Activated T-cell treated with anti-CD3 and anti-CD28 coated beads for 4 hours (primary cell): ENCODE measurements around the gene KRT73.
"Not testable (repeated sequence)": the region's sequence is repeated elsewhere in the genome, so short reads cannot be mapped to it uniquely, and the experiment has no call there.

Experiments used
- DNase-seq: peaks from one replicate; pipeline ENCODE4 v3.0.0-alpha.2; 2020

KRT73 gene

DNA sequence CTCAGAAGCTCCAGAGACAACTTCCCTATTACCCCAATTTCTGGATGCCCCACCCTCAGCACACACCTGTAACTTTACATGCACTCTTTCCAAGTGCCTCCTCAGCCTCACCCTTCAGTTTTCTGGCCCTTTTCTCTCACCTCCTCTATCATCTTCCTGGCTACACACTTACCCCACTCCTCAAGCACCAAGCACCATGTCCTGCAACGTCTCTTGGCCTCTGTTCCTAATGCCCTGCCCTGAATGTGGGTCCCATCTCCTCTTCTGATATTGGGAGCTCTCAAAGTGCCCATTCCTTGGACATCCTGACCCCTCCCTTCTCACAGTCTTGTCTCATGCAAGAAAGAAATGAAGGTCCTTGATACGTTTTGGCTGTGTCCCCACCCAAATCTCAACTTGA, 18.3 kb downstream of the KRT73 start:
- DNase-seq: no peak

- DNase-seq: no peak
These were observed 19.4 kb downstream of the KRT73 start for GRCh38 chr12:52598966-52599365.

- not testable (repeated sequence) for DNase-seq
These were observed 24.1 kb downstream of the KRT73 start for GRCh38 chr12:52594237-52594636.

- no peak for DNase-seq
These were observed 26.8 kb downstream of the KRT73 start for GRCh38 chr12:52591521-52591920.

- no peak for DNase-seq
These were observed 28.3 kb downstream of the KRT73 start for GRCh38 chr12:52590021-52590420.

- no peak for DNase-seq
These were observed 30.8 kb downstream of the KRT73 start for GRCh38 chr12:52587563-52587962.

GRCh38 chr12:52585946-52586345, 32.4 kb downstream of the KRT73 start:
- DNase-seq: peak; percentile 14

DNA sequence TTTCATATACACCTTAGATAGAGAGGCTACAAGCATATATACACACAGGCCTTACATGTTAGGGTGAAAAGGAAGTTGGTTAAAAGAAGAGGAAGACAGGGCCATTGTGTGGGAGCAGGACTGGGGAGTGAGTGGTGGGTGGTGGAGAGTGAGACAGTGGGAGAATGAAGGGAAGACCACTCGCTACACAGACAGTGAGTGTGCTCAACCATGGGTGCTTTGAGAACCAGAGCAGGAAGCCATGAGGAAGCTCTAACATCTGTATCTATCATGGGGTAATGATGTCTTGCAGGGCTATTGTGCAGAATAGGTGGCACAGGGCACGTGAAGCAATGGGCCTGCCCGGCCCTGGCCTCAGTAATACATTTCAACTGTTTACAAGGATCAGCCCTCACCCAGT, 33.3 kb downstream of the KRT73 start:
- DNase-seq: no peak

DNA sequence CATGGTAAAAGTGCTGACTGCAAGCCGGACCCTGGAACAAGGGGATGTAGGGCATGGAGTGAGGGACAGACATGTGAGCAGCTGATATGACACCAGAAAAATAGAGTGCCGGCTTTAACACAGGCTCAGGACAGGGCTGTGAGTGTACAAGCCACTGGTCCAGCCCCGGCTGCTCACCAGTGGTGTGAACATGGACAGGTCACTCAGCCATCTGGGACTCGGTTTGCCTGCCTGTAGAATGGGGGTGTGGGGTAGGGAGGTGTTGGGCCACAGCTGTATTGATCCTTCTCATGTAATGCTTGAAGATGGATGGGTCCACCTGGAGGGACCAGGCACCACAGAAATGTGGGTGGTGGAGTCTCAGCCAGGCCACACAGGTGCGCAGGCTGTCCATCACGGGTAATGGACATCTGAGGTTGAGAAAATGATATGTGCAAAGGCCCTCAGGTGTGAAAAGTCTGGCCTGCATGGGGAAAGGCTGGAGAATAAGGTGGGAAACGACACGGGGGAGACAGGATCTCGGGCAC, 34.1 kb downstream of the KRT73 start:
- DNase-seq: no peak

GRCh38 chr12:52582971-52583456, 35.3 kb downstream of the KRT73 start:
- peak; percentile 57 for DNase-seq

DNA sequence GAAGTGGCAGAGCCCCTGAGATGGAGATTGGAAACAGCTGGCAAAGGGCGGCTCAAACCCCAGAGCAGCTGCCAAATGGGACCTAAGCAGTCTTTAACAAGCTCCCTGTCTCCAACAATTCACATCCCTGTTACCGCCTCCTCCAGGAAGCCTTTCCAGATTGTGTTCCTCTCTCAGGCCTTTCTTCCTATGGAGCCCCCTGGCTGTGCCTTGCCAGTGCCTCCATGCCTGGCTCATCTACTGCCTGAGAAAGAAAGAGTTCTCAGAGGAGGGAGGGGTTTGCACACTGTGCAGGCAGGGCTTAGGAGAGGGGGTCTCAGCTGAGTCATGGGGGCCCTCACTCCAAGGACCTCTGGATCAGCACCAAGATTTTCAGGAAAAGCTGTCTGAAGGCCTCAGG, 35.9 kb downstream of the KRT73 start:
- DNase-seq: no peak

DNA sequence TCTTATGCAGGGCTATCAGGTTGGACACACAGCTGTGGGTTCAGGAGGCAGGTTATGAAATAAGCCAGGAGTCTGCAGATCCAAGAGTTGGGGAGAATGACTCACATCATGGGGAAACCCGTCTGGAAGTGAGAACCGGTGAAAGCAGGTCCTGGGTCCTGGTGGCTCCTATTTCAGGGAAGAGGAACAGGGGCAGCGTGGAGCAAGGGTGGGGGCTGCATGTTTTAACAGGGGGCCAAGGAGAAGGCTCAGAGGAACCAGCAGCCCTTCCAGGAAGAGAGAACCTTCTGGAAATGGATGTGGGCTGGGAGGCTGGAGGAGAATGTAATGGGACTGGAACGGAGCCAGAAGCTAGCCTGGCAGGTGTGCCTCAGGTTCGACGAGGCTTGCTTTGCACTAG, 36.9 kb downstream of the KRT73 start:
- no peak for DNase-seq

- DNase-seq: no peak
These were observed 37.3 kb downstream of the KRT73 start for GRCh38 chr12:52581066-52581465.

GRCh38 chr12:52580496-52580895, 37.9 kb downstream of the KRT73 start:
- no peak for DNase-seq

DNA sequence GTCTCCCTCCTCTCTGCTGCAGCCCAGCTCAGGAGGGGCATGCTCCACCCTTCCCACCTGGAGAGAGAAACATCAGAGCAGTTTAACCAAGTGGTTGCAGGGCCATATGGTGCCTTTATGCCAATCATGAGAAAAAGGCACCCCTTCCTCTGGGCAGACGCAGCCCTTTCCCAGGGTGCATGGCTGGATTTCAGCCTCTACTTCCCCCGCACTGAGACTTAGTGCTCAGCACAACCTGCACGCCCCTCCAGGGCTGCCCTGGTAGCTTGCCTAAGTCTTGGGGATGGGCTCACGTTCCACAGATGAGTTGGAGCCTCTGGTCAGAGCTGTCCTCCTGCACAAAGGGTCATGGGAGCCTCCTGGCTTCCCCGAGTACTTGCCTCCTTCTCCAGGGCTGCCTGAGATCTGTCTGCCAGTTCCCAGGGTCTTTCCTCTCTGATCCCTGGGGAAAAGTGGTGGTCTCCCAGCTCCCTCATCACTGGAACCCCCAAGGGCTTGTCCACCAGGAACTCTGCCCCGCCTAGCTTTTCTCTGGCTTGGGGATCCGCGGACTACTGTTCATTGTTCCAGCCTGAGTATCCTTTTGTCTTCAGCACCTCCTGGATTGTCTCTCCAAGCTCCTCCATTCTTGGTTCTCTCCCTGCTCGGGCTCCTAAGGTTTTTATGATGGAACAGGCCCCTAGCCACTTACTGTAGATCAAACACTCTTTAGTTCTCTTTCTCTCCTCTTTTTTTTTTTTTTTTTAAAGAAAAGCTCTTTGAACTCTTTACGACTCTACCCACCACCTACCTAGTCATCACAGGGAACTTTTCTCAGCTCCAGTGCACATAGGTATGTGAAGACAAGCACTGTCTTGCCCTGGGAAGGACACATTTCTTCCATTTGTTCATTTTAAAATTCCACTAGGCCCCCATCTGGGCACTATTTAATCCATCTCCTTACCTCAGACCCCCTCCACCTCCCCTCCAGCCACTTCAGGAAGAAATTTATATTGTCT, 38.6 kb downstream of the KRT73 start:
- no peak for DNase-seq

GRCh38 chr12:52578469-52578868, 39.9 kb downstream of the KRT73 start:
- DNase-seq: no peak

GRCh38 chr12:52577316-52577715, 41.0 kb downstream of the KRT73 start:
- no peak for DNase-seq

DNA sequence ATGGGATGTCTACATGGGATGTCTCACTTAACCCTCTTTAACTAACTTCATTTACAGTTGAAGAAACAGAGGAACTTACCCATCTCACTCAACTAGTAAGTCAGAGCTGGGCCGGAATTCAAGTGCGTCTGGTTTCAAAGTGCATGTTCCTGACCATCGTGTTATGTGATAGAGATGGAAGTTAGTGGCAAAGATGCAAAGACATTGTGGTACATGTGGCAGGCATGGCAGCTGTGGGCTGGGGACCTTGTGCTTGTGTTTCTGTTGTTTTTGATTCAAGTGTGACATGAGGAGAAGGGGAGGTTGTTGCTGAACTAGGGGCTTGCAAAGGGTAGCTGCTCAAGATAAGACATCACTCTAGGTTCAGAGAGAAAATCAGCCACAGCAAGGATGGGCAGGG, 42.4 kb downstream of the KRT73 start:
- no peak for DNase-seq

- no peak for DNase-seq
These were observed 43.1 kb downstream of the KRT73 start for GRCh38 chr12:52575256-52575655.

GRCh38 chr12:52573743-52574142, 44.6 kb downstream of the KRT73 start, which contains the start of gene KRT74:
TSS of gene KRT74 (minus strand) at chr12:52573843. CDS start at chr12:52573777, 66 bp downstream.
- no peak for DNase-seq

DNA sequence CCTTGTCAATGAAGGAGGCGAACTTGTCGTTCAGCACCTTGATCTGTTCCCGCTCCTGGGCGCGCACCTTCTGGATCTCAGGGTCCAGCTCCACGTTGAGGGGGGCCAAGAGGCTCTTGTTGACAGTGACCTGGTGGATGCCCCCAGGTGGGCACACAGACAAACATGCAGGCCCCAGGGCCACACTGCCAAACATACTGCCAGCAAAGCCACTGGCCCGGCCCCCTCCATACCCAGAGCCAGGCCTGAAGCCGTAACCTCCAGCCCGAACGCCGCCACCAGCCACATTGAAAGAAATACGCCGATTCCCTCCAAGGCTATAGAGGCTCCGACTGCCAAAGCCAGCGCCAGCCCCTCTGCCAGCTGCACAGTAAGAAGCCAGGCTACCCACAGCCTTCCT, 45.1 kb downstream of the KRT73 start:
- DNase-seq: no peak

DNA sequence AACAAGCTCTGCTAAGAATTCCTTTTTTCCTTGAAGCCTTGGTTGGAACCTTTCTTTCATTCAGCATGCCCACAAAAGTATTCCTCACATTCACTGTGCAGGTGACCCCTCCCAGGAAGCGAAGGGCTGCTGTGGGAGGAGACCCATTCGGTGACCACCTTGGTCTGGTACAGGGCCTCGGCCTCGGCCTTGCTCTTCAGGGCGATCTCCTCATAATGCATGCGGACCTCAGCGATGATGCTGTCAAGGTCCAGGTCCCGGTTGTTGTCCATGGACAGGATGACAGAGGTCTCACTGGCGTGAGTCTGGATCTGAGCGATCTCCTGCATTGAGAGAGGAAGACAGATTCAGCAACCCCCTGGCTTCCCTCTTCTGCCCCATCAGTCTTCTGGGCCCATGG, 47.8 kb downstream of the KRT73 start:
- DNase-seq: no peak

DNA sequence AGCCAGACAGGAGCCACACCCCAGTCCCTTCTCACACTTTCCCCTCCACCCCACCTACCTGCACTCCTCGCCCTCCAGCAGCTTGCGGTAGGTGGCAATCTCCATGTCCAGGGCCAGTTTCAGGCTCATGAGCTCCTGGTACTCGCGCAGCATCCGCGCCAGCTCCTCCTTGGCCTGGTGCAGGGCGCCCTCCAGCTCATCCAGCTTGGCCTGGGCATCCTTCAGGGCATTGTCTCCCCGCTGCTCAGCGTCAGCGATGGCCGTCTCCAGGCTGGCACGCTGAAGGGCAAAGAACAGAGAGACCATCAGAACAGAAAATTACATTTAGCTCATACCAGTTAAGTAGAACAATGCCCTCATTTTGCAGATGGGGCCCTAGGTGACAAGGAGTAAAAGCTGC, 50.2 kb downstream of the KRT73 start:
- no peak for DNase-seq

- no peak for DNase-seq
These were observed 51.5 kb downstream of the KRT73 start for GRCh38 chr12:52566847-52567291.
